HG03135 (cell line): ENCODE data around the gene MPP4.

ENCODE experiments used
- ATAC-seq: cut with Tn5 transposase; IDR thresholded peaks from one replicate; pipeline ENCODE4 v1.9.1; 2021; ENCODE audit warnings: mild to moderate bottlenecking, moderate library complexity; ENCODE audit not compliant: unreplicated experiment

Gene MPP4, protein sequence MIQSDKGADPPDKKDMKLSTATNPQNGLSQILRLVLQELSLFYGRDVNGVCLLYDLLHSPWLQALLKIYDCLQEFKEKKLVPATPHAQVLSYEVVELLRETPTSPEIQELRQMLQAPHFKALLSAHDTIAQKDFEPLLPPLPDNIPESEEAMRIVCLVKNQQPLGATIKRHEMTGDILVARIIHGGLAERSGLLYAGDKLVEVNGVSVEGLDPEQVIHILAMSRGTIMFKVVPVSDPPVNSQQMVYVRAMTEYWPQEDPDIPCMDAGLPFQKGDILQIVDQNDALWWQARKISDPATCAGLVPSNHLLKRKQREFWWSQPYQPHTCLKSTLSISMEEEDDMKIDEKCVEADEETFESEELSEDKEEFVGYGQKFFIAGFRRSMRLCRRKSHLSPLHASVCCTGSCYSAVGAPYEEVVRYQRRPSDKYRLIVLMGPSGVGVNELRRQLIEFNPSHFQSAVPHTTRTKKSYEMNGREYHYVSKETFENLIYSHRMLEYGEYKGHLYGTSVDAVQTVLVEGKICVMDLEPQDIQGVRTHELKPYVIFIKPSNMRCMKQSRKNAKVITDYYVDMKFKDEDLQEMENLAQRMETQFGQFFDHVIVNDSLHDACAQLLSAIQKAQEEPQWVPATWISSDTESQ

DNA sequence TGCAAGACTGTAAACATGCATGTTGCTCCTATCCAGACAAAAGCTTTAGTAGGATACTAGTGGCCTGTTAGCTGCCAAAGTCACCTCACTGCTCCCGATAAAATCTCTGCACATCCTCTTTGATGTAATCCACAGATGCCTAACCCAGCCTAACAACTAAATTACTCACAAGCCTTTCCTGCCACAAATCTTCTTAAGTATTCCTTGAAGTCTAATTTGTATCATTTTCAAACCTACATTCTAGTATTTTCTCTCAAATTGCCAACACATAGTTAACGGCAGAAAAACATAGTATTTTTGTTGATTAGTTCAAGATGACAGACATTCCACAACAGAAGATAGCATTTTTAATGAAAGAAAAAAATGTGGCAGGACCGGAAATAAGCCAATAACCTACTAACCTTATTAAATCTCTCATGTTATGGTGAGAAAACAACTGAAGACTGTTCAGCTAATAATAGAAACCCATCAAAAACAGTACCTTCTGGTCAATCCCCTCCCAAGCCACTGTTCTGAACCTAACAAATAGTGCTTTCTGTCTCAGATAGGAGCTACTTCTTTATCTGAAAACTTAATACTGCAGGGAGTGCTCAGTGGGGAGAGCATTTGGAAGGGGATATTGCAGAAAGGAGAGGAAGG lies at the start of gene MPP4:
MPP4 (minus strand) TSS at position 57 of the 639 bp plus-strand sequence. CDS start 4,690 bp downstream, outside the sequence.
- ATAC-seq: no peak

DNA sequence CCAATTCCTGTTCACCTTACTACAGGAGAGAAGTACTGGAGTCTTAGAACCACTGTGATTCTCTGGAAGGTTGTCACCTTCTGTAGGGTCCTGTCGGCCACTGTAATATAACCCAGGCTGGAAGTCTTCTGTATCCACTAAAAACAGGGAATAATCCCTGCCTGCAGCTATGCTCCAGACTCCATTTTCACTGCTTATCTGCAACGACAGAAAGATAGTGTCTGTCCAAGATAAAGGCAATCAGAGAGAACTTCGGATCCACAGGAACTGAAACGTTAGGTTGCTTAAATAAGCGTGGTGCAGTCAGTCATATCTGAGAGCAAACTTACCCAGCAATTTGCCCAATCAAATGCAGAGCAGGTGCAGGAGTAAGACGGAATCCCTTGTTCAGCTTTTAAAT lies 48.1 kb upstream of the MPP4 start:
- ATAC-seq: no peak

DNA sequence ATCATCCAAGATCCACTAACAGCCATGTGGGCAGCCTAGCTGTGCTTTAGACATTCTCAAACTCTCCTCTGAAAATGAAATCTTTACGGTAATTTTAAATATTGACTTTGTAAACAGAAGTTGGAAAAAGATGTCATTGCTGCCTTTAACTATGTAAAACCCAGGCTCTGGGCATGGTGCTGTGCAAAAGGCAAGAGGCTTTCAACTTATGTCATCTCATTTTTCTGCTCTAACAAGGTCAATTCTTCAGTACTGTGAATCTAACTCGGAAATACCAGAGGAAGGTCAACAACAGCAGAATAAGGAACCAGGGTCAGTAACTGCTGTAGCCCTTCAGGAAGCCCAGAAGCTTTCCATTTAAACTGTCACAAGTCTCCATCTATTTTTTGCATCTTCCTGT lies 37.0 kb upstream of the MPP4 start:
- ATAC-seq: no peak

DNA sequence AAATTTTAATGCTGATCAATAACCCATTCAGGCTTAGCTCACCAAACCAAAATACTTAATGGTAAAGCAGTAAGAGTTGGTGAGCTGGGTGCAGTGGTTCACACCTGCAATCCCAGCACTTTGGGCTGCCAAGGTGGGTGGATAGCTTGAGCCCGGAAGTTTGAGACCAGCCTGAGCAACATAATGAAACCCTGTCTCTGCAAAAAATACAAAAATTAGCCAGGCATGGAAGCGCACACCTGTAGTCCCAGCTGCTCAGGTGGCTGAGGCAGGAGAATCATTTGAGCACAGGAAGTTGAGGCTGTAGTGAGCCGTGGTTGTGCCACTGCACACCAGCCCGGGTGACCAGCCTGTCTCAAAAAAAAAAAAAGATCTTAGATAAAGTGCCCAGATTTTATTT lies 35.7 kb upstream of the MPP4 start:
- ATAC-seq: no peak

DNA sequence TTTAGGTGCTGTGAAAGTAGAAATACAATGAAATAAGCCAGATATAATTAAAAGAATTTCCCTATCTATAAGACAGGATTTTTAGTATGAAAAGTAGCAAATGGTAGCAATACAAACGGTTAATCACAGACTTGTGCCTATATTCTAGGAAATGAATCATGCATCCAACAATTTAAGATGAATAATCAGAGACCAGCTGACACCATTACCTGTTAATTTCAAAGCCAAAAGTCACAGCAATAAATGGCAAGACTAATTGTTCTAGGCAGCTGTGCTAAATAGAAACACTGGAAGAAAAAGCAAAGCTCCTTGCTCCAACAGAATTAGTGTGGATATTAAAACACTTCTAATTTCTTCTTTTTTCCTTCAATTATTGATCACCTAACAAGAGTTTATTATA lies 35.1 kb upstream of the MPP4 start:
- no peak for ATAC-seq

DNA sequence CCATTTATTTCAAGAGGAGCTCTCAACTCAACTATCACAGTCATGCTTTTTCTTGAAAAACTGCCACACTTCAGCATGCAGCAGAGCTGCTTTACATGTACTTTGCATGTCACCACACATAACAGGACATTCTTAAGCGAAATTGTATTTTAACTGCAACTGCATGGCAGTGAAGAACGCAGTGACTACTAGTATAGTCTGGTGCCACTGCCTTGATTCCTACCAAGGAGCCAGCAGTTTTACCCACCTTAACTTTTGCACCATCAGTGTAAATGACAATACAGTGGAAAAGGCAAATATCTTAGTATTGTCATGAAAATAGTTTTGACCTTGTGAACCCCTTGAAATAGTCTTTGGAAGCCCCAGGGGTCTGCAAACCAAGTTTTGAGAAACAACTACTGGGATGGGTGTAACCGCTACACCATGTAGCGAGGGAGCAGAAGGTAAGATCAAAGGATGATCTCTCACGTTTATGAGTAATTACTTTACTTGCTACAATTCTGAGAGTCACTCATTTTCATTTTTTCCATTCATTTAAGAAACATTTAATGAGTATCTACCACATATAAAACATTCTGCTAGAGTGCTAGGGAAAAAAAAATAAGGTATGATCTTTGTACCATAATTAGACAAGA lies 32.3 kb upstream of the MPP4 start:
- ATAC-seq: no peak

DNA sequence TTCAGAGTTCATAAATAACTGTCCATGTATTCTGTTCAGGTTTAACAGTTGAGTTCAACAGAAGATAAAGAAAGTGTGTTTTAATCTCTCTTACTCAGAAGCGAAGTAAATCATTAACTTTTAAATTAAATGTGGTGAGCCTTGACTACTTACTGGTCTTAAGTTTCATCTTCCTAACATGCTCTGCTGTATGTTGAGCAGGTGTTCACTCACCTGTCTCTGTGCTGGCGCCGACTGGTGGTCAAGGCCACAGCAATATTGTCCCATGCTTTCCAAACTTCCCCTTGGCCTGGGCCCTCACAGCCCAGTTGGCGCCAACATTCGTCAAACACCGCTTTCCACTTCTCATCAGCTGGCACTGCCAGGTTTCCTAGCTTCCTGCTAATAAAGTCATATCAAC lies 17.0 kb upstream of the MPP4 start:
- ATAC-seq: no peak

DNA sequence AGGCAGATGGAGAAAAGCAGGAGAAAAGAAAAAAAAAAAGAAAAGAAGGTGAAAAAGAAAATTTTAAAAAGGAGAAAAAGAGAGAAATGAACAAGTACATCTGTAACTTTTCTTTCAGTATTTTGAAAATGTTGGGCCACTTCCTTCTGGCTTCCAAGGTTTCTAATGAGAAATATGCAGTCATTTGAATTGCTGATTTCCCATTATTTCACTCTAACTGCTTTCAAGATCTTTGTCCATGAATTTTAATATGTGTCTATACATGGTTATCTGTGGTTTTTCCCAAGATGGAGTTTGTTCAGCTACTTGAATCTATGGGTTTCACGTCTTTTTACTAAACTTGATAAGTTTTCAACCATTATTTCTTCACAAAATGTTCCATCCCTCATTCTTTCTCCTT lies 14.3 kb upstream of the MPP4 start:
- no peak for ATAC-seq

DNA sequence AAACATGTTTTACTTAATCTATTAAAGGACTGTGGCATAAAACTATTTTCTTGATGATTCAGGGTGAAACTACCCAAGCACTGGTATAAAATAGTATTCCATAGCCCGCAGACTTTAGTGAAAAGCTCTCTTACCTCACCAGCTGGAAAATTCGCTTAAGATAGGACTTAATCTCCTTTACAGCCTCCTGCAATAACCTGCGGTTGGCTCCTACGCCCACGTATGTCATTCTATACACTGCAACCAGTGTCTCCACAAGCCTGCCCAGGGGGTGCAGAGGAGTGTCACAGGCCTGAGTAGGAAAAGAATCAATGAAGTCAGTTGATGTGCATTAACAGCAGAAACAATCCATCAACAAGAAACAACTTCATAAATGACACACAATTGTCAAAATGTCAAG lies 11.3 kb upstream of the MPP4 start:
- ATAC-seq: no peak

DNA sequence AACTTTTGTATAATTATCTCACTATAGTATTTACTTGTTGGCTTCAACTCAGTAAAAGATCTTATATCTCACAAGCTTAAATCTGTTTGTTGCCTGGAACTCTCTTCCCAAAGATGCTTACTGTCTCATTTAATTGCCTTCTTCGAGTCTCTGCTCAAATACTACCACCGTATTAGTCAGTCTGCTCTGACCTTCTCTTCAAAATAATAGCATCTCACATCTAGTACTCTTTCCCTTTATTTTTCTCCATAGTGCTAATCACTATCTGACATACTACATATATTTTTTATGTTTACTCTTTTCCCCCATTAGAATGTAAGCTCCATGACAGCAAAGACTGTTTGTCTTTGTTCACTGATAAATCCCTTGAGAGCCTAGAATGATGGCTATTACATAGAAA lies 10.6 kb upstream of the MPP4 start:
- no peak for ATAC-seq

DNA sequence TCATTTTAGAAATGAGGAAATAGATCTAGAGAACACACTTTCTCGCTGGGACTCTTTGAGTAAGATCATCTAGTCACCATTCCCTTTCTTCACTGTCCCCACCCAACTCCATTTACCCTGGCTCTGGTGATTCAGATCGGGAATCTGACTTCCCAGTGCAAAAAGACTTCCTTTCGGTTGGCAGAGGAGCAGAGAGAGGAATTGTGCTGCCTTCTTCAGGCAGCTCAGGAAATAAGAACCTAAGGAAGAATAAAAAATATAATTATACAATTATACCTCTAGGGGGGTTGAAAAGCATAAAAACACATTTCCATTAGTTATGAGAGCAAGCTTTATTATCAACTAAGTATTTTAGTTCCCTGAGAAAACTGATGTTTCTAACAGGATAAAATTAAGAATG lies 9.3 kb upstream of the MPP4 start:
- ATAC-seq: no peak

DNA sequence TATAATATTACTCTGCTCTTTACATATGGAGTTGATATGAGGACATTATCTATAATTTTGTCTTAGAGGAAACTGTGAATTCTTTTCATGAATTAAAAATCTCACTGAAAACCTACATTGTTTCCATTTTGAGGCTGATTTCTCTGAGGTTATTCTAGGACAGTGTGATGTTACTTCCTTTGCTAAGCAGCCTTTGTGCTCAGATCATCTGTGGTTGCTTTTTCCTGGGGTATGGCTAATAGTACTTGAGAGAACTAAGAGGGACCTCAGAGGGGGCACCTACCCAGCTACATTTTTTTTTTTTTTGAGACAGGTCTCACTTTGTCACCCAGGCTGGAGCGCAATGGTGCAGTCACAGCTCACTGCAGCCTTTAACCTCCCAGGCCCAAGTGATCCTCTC lies 8.7 kb upstream of the MPP4 start:
- ATAC-seq: no peak

DNA sequence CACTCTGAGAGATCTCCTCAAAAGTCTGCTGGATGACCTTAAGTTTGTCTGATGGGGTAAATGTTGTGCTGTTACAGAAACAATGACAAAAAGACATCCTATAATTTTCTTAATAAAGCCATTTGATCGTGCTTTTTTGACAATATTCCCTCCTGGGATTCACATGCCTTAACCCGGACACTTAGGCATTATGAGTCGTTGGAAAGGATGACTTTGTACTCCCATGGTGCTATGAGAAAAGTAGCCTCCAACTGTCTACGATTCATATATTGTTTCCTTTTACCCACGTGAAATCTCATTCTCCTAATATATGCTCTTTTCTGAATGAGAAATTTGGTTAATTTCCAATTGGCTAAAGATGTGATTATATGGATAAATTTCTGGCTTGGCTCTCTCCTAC lies 6.1 kb upstream of the MPP4 start:
- ATAC-seq: no peak

DNA sequence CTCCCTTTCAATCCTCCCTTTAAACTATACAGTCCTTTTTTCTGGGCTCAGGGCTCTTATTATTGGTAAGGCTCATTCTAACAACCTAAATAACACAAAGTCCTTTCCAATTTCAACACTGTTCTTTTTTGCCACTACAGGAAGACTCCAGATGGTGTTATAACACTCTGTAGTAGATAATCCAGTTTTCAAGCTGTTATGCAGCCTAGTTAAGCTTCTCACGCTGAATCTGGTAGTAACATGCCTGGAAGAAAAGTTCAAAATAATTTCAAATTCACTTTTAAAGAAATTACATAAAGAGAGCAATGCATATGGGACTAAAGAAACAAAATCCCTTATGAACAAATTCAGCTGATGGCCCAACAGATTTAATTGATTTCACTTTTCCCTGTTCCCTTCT lies 3.2 kb upstream of the MPP4 start:
- no peak for ATAC-seq

DNA sequence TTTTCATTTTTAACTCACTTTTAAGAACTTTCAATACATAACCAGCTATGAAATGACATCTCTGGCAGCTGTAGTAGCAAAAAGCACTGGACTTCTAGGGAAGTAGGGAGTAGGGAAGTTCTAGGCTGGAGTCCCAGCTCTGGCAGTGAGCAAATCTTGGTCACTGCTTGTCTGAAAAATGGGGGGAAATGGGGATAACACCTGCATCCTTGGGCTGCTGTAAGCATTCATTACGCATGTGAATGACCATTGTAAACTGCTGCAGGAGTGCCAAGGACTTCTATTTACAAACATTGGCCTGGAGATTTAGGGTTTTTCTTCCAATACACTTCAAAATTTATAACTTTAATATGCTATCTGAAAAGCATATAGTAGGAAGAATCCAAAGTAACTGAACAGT lies 972 bp upstream of the MPP4 start:
- ATAC-seq: no peak

DNA sequence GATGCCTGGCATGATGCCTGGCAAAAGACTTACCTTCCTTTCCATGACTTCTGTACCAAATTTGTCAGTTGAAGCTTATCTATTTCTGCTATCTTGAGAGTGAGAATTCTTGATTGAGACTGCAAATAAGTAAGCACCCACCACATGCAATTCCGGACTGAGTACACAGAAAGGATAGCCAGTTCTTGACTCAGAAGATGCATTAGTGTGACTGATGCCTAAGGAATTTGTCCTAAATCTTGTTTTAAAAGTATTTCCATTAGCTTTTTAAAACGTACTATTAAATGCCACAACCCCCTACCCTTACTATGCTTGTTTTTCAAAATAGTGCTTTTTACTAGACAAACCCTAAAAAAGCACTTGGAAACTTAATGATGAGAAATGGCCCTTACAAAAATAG lies 545 bp downstream of the MPP4 start:
- no peak for ATAC-seq

DNA sequence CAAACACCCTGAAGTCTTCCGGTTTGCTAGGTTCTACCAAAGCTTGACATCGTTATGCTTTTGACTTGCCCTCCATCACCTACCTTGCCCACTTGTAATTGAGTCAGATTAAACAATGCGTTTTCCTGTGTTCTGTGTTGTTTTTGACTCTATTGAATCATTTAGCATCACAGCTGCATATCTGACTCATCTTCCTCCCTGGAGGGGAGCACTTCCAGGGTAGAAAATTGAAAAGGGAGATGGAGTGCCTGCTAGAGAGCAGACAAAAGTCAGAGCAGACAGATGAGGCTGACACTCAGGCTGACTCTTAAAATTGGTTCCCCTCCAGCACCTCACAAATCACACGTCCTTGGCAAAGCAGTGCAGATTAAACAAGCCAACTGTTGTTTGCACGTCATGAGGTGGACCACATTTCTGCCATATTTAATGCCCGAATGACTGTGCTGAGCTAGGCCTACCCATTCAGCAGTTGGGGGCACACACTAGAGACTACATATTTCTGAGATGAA lies 2.2 kb downstream of the MPP4 start:
- no peak for ATAC-seq

DNA sequence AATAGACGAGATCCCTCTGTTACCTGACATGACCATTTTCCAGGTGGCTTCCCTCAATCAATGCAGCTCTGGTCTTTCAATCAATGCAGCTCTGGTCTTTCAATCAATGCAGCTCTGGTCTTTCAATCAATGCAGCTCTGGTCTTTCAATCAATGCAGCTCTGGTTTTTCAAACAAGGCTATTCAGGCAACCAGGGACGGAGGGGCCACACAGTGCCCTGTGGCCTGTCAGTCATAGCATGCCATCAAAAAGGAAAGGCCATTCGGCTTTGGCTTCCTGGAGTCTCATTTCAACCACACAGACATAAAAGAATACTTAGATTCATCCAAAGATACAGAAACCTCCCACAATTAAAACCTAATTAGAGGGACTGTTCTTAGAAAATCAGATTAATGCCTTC lies 13.3 kb downstream of the MPP4 start:
- no peak for ATAC-seq

DNA sequence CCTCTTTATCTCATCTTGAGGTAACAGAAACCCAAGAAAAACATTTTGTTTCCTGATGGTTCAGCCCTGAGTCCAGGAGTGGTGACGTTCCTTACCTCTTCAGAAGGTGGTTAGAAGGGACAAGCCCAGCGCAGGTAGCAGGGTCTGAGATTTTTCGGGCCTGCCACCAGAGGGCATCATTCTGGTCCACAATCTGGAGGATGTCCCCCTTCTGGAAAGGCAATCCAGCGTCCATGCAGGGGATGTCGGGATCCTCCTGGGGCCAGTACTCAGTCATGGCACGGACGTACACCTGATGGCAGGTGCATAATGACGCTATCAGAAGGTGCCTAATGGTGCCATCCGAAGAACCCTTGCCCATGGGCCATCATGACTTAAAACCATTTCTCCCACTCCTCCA lies 17.7 kb downstream of the MPP4 start:
- no peak for ATAC-seq

DNA sequence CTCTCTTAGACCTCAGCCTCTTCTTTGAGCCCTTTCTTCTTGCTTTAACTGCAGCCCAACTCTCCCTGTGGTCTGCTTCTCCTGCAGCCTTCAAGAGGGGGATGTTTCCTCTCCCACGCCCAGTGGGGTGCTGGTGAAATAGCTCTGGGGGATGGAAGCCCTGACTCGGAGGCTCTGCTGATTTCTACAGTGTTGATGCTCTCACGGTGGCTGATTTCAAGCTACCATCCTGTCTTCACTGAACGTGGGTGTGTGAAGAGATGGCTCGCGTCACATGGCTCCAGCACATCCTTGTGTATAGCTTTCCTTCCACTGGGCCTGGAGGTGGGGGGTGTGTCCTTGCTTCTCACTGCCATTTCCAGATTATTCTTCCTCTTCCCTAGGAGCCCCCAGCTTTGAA lies 20.0 kb downstream of the MPP4 start:
- ATAC-seq: no peak

DNA sequence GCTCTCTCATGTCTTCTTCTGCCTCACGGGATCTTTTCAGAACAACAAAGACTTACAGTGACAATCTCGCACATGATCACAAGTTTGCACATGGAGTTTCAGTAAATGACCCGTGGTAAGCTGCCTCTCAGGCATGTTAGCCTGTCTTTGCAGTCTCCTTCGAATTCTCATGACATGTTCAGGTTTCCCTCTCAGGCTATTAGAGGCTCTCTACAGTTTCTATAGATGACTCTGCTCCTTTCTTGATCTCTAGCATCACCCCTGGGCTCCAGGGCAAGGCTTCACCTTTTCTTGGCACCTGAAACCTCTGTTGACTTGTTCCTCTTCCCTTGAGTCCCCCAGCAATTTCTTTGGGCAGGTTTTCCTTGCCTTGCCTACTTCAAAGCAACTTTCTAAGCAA lies 23.0 kb downstream of the MPP4 start:
- ATAC-seq: no peak

DNA sequence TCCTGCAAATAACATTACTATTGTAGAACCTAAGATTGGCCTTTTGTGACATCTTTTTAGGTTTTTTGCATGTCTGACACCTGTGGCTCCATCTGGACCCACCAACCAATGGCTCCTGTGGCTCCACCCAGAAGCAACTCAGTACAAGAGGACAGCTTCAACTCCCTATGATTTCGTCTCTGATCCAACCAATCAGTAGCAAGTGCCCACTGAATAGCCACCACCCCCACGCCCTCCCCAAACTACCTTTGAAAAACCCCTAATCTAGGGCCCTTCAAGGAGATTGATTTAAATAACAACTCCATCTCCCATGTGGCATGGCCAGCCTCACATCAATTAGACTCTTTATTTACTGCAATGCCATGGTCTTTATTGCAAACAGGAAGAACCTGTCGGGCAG lies 23.6 kb downstream of the MPP4 start:
- no peak for ATAC-seq
